Measurements from ENCODE around the gene MFAP2.
"Not testable (repeated sequence)": the region's sequence is repeated elsewhere in the genome, so short reads cannot be mapped to it uniquely, and the experiment has no call there.

- TF ChIP-seq CTCF (IDR thresholded peaks at IDR 0.05); TP53 (CRISPR knock-in tag; IDR thresholded peaks at IDR 0.05); ZNF263 (CRISPR knock-in tag; IDR thresholded peaks at IDR 0.05; ENCODE audit: low read depth); JUN (CRISPR knock-in tag; IDR thresholded peaks at IDR 0.05); ZBTB21 (CRISPR knock-in tag; IDR thresholded peaks at IDR 0.05; ENCODE audit: borderline replicate concordance); NR3C1 (CRISPR knock-in tag; conservative IDR thresholded peaks at IDR 0.05; ENCODE audit: low read depth); IRF2 (CRISPR knock-in tag; IDR thresholded peaks at IDR 0.05; ENCODE audit: borderline replicate concordance, low read depth); SP1 (CRISPR knock-in tag; conservative IDR thresholded peaks at IDR 0.05); FOXP1 (CRISPR knock-in tag; IDR thresholded peaks at IDR 0.05; ENCODE audit: borderline replicate concordance); RELA (CRISPR knock-in tag; IDR thresholded peaks at IDR 0.05; ENCODE audit: borderline replicate concordance): not testable (repeated sequence)
- TF ChIP-seq, protein P1, sequence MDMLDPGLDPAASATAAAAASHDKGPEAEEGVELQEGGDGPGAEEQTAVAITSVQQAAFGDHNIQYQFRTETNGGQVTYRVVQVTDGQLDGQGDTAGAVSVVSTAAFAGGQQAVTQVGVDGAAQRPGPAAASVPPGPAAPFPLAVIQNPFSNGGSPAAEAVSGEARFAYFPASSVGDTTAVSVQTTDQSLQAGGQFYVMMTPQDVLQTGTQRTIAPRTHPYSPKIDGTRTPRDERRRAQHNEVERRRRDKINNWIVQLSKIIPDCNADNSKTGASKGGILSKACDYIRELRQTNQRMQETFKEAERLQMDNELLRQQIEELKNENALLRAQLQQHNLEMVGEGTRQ (CRISPR knock-in tag; IDR thresholded peaks at IDR 0.05), result not testable (repeated sequence)
- TF ChIP-seq, protein P2, sequence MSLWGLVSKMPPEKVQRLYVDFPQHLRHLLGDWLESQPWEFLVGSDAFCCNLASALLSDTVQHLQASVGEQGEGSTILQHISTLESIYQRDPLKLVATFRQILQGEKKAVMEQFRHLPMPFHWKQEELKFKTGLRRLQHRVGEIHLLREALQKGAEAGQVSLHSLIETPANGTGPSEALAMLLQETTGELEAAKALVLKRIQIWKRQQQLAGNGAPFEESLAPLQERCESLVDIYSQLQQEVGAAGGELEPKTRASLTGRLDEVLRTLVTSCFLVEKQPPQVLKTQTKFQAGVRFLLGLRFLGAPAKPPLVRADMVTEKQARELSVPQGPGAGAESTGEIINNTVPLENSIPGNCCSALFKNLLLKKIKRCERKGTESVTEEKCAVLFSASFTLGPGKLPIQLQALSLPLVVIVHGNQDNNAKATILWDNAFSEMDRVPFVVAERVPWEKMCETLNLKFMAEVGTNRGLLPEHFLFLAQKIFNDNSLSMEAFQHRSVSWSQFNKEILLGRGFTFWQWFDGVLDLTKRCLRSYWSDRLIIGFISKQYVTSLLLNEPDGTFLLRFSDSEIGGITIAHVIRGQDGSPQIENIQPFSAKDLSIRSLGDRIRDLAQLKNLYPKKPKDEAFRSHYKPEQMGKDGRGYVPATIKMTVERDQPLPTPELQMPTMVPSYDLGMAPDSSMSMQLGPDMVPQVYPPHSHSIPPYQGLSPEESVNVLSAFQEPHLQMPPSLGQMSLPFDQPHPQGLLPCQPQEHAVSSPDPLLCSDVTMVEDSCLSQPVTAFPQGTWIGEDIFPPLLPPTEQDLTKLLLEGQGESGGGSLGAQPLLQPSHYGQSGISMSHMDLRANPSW (CRISPR knock-in tag; conservative IDR thresholded peaks at IDR 0.05; ENCODE audit: low read depth), result not testable (repeated sequence)
Measured at GRCh38 chr1:16949026-16949425, 31.4 kb downstream of the MFAP2 start.
